Liver (tissue), 9 donors: ENCODE measurements around the gene PPP2R2D. TPM values are rescaled to one million over a fixed set of nuclear protein-coding genes. Genes with fewer than 3 reads are reported as not detected.

Experiments
- DNase-seq: peaks from one replicate; pipeline ENCODE4 v3.0.0-alpha.2; 2017; ENCODE audit warnings: low spot score
- H3K27ac ChIP-seq, 2 donors: one replicate each; pipeline ENCODE4 v1.7.0; 2013; ENCODE audit warnings: inconsistent platforms in 2 of 2, low read length in 2 of 2, control low read depth in 1 of 2, low read depth in 1 of 2, mild to moderate bottlenecking in 1 of 2
- H3K27me3 ChIP-seq, 4 donors: one replicate each; pipeline versions ENCODE4 v1.6.1 to v1.7.0; 2013; ENCODE audit warnings: low read length in 3 of 4, inconsistent platforms in 1 of 4, mild to moderate bottlenecking in 1 of 4, moderate library complexity in 1 of 4; ENCODE audit not compliant: control insufficient read depth in 4 of 4, insufficient read depth in 4 of 4
- H3K36me3 ChIP-seq, 4 donors: one replicate each; pipeline versions ENCODE4 v1.6.1 to v1.7.0; 2013; ENCODE audit warnings: low read length in 3 of 4, mild to moderate bottlenecking in 3 of 4, low read depth in 1 of 4, moderate library complexity in 1 of 4; ENCODE audit not compliant: control insufficient read depth in 4 of 4, insufficient read depth in 3 of 4
- H3K4me1 ChIP-seq, 4 donors: one replicate each; pipeline versions ENCODE4 v1.6.1 to v1.7.0; 2013; ENCODE audit warnings: low read length in 3 of 4, mild to moderate bottlenecking in 3 of 4, moderate library complexity in 1 of 4; ENCODE audit not compliant: control insufficient read depth in 4 of 4, insufficient read depth in 4 of 4
- H3K4me3 ChIP-seq, 3 donors: one replicate each; pipeline versions ENCODE4 v1.6.1 to v1.7.0; 2013; ENCODE audit warnings: low read length in 3 of 3, control low read depth in 1 of 3, low read depth in 1 of 3, mild to moderate bottlenecking in 1 of 3
- H3K9ac ChIP-seq, 2 donors: one replicate each; pipeline ENCODE4 v1.7.0; 2013; ENCODE audit warnings: low read length in 2 of 2, mild to moderate bottlenecking in 2 of 2, moderate library complexity in 2 of 2, control low read depth in 1 of 2, low read depth in 1 of 2
- H3K9me3 ChIP-seq, 4 donors: one replicate each; pipeline versions ENCODE4 v1.6.1 to v1.7.0; 2013; ENCODE audit warnings: low read length in 3 of 4; ENCODE audit not compliant: control insufficient read depth in 4 of 4
- ATF3 ChIP-seq: IDR thresholded peaks from 2 replicates; pipeline ENCODE4 v1.6.1; 2016; ENCODE audit warnings: antibody characterized with exemption
- EGR1 ChIP-seq, 2 donors: IDR thresholded peaks; 2 replicates each; pipeline ENCODE4 v1.6.1; 2016 to 2018; ENCODE audit warnings: antibody characterized with exemption in 2 of 2, low read depth in 2 of 2
- FOXA1 ChIP-seq: IDR thresholded peaks from 2 replicates; pipeline ENCODE4 v1.6.1; 2016; ENCODE audit warnings: antibody characterized with exemption
- FOXA2 ChIP-seq: IDR thresholded peaks from 2 replicates; pipeline ENCODE4 v1.6.1; 2016; ENCODE audit warnings: antibody characterized with exemption
- GABPA ChIP-seq, 2 donors: IDR thresholded peaks in 1 of 2; conservative IDR thresholded peaks in 1 of 2; 2 replicates each; pipeline ENCODE4 v1.6.1; 2016; ENCODE audit warnings: antibody characterized with exemption in 2 of 2, mild to moderate bottlenecking in 1 of 2, moderate library complexity in 1 of 2
- HNF4A ChIP-seq, 2 donors: conservative IDR thresholded peaks; 2 replicates each; pipeline ENCODE4 v1.6.1; 2016; ENCODE audit warnings: antibody characterized with exemption in 2 of 2, mild to moderate bottlenecking in 2 of 2
- HNF4G ChIP-seq: IDR thresholded peaks from 2 replicates; pipeline ENCODE4 v1.6.1; 2016; ENCODE audit warnings: antibody characterized with exemption
- JUND ChIP-seq, 2 donors: IDR thresholded peaks; 2 replicates each; pipeline ENCODE4 v1.6.1; 2016; ENCODE audit warnings: antibody characterized with exemption in 2 of 2
- MAX ChIP-seq: IDR thresholded peaks from 2 replicates; pipeline ENCODE4 v1.6.1; 2016; ENCODE audit warnings: antibody characterized with exemption
- NR2F2 ChIP-seq: IDR thresholded peaks from 2 replicates; pipeline ENCODE4 v1.6.1; 2016; ENCODE audit warnings: antibody characterized with exemption
- RAD21 ChIP-seq, 2 donors: IDR thresholded peaks; 2 replicates each; pipeline ENCODE4 v1.6.1; 2016; ENCODE audit warnings: antibody characterized with exemption in 2 of 2, mild to moderate bottlenecking in 2 of 2
- RXRA ChIP-seq, 2 donors: IDR thresholded peaks; 2 replicates each; pipeline ENCODE4 v1.6.1; 2017 to 2018; ENCODE audit warnings: antibody characterized with exemption in 2 of 2, mild to moderate bottlenecking in 1 of 2
- SP1 ChIP-seq: IDR thresholded peaks from 2 replicates; pipeline ENCODE4 v1.6.1; 2018; ENCODE audit warnings: antibody characterized with exemption, mild to moderate bottlenecking
- TAF1 ChIP-seq: conservative IDR thresholded peaks from 2 replicates; pipeline ENCODE4 v1.6.1; 2016; ENCODE audit warnings: antibody characterized with exemption, mild to moderate bottlenecking
- YY1 ChIP-seq: IDR thresholded peaks from 2 replicates; pipeline ENCODE4 v1.6.1; 2016; ENCODE audit warnings: antibody characterized with exemption, mild to moderate bottlenecking
- WGBS: extraction: QIAGEN DNeasy Blood & Tissue Kit; methylation state at CpG from one replicate; pipeline ENCODE4 v1.1.7; 2013; 5-methylcytosine and 5-hydroxymethylcytosine counted together
- polyA plus RNA-seq, 2 donors: library from polyadenylated mRNA; stranded (reverse) in 1 of 2; unstranded in 1 of 2; fragments of 200-250 nt in 1 of 2; fragments of >200 nt in 1 of 2; fragmentation: Nextera tagmentation in 1 of 2; extraction: Ambion mirVana in 1 of 2; gene quantifications; one replicate each; pipeline versions ENCODE4 v1.2.1 to v1.2.3, GENCODE V29; 2013 to 2015
- total RNA-seq, 2 donors: library from RNA; depleted of rRNA; stranded (reverse); fragments of >200 nt; gene quantifications; one replicate each; pipeline ENCODE4 v1.2.3, GENCODE V29; 2014
- TF ChIP-seq, protein P1 (sequence below): fragments of 150-350 bp; IDR thresholded peaks from 2 replicates; pipeline ENCODE4 v1.5.1; 2017; ENCODE audit warnings: improper control_type of control experiment, low read depth, low read length; ENCODE audit not compliant: missing input control
- TF ChIP-seq, protein P2 (sequence below): IDR thresholded peaks from 2 replicates; pipeline ENCODE4 v1.6.1; 2016; ENCODE audit warnings: antibody characterized with exemption, mild to moderate bottlenecking
- donor health status: healthy.
- donor health status: healthy.
- donor health status: healthy.
- donor health status: healthy.
- donor health status: healthy.

PPP2R2D gene
- total and polyA plus RNA-seq, 4 donors: 5.9 to 20.5 (median 14.3) TPM

- Histone ChIP-seq H3K4me3 (no peak overlapping the region), H3K27ac (no peak overlapping the region), H3K27me3 (no peaks in the 10 kb centered on the region), H3K36me3 (peaks cover 7 to 41% (median 26%) of the 10 kb centered on the region in 4 donors), H3K9me3 (no peaks in the 10 kb centered on the region), H3K9ac (no peak overlapping the region), H3K4me1 (peaks cover 0 to 4% (median 0%) of the 10 kb centered on the region in 4 donors)
- no peak for DNase-seq
- TF ChIP-seq, protein P1, sequence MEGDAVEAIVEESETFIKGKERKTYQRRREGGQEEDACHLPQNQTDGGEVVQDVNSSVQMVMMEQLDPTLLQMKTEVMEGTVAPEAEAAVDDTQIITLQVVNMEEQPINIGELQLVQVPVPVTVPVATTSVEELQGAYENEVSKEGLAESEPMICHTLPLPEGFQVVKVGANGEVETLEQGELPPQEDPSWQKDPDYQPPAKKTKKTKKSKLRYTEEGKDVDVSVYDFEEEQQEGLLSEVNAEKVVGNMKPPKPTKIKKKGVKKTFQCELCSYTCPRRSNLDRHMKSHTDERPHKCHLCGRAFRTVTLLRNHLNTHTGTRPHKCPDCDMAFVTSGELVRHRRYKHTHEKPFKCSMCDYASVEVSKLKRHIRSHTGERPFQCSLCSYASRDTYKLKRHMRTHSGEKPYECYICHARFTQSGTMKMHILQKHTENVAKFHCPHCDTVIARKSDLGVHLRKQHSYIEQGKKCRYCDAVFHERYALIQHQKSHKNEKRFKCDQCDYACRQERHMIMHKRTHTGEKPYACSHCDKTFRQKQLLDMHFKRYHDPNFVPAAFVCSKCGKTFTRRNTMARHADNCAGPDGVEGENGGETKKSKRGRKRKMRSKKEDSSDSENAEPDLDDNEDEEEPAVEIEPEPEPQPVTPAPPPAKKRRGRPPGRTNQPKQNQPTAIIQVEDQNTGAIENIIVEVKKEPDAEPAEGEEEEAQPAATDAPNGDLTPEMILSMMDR: no peak
- no peak for TF ChIP-seq HNF4G
- TF ChIP-seq ATF3: no peak
- TF ChIP-seq MAX: no peak
- no peak for TF ChIP-seq JUND (IDR thresholded peaks at IDR 0.05)
- no peak for TF ChIP-seq RAD21 (IDR thresholded peaks at IDR 0.05)
- TF ChIP-seq GABPA (IDR thresholded peaks at IDR 0.05 in 1 of 2, conservative IDR thresholded peaks at IDR 0.05 in 1 of 2): no peak
- no peak for TF ChIP-seq NR2F2
- TF ChIP-seq, protein P2, sequence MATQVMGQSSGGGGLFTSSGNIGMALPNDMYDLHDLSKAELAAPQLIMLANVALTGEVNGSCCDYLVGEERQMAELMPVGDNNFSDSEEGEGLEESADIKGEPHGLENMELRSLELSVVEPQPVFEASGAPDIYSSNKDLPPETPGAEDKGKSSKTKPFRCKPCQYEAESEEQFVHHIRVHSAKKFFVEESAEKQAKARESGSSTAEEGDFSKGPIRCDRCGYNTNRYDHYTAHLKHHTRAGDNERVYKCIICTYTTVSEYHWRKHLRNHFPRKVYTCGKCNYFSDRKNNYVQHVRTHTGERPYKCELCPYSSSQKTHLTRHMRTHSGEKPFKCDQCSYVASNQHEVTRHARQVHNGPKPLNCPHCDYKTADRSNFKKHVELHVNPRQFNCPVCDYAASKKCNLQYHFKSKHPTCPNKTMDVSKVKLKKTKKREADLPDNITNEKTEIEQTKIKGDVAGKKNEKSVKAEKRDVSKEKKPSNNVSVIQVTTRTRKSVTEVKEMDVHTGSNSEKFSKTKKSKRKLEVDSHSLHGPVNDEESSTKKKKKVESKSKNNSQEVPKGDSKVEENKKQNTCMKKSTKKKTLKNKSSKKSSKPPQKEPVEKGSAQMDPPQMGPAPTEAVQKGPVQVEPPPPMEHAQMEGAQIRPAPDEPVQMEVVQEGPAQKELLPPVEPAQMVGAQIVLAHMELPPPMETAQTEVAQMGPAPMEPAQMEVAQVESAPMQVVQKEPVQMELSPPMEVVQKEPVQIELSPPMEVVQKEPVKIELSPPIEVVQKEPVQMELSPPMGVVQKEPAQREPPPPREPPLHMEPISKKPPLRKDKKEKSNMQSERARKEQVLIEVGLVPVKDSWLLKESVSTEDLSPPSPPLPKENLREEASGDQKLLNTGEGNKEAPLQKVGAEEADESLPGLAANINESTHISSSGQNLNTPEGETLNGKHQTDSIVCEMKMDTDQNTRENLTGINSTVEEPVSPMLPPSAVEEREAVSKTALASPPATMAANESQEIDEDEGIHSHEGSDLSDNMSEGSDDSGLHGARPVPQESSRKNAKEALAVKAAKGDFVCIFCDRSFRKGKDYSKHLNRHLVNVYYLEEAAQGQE: no peak
- TF ChIP-seq EGR1 (IDR thresholded peaks at IDR 0.05; ENCODE audit: low read depth in 2 of 2): no peak
- no peak for TF ChIP-seq TAF1
- 96% methylated on average over 9 of the region's 9 CpGs for WGBS
Observed at GRCh38 chr10:131936294-131936693, 35.5 kb downstream of the PPP2R2D start.

GRCh38 chr10:131936736-131937135, 35.9 kb downstream of the PPP2R2D start:
- WGBS: 98% methylated on average over 18 of the region's 18 CpGs
- H3K4me3 ChIP-seq: no peak overlapping the region
- H3K27ac ChIP-seq: no peak overlapping the region
- H3K4me1 ChIP-seq: peaks cover 0 to 2% (median 0%) of the 10 kb centered on the region in 4 donors
- no peak overlapping the region for H3K9ac ChIP-seq
- DNase-seq: no peak
- no peaks in the 10 kb centered on the region for H3K9me3 ChIP-seq
- H3K36me3 ChIP-seq: peaks cover 7 to 45% (median 29%) of the 10 kb centered on the region in 4 donors
- no peak for TF ChIP-seq JUND (IDR thresholded peaks at IDR 0.05)
- TF ChIP-seq FOXA1: no peak
- no peak for TF ChIP-seq HNF4A (conservative IDR thresholded peaks at IDR 0.05)
- H3K27me3 ChIP-seq: no peaks in the 10 kb centered on the region

- H3K36me3 ChIP-seq: peaks cover 7 to 49% (median 29%) of the 10 kb centered on the region in 4 donors
- WGBS: 93% methylated on average over 20 of the region's 20 CpGs
- H3K27me3 ChIP-seq: no peaks in the 10 kb centered on the region
- H3K4me3 ChIP-seq: no peak overlapping the region
- H3K9me3 ChIP-seq: no peaks in the 10 kb centered on the region
- no peak overlapping the region for H3K9ac ChIP-seq
- TF ChIP-seq ATF3 (no peak), SP1 (no peak), EGR1 (IDR thresholded peaks at IDR 0.05; ENCODE audit: low read depth in 2 of 2) (no peak), MAX (no peak), YY1 (no peak), RXRA (IDR thresholded peaks at IDR 0.05) (no peak), FOXA2 (no peak), HNF4A (conservative IDR thresholded peaks at IDR 0.05) (no peak)
- no peak for DNase-seq
- no peak overlapping the region for H3K27ac ChIP-seq
- H3K4me1 ChIP-seq: no peaks in the 10 kb centered on the region
Observed at GRCh38 chr10:131937836-131938235, 37.0 kb downstream of the PPP2R2D start.
